Measurements from ENCODE around the gene HSD17B7. TPM values are rescaled to one million over a fixed set of nuclear protein-coding genes. Genes with fewer than 3 reads are reported as not detected.

The HSD17B7 gene
- total and polyA plus RNA-seq, 10 of the 15 experiments (the other 5 are each of a cell fraction or from before 2014, with no cell fraction given) = 32.9 to 88.1 (median 36.3) TPM

- no peak for TF ChIP-seq CEBPB (IDR thresholded peaks at IDR 0.05; ENCODE audit: borderline replicate concordance in 1 of 2, low read depth in 2 of 2, low read length in 2 of 2)
- TF ChIP-seq ESRRA (IDR thresholded peaks at IDR 0.05; ENCODE audit: low read length) = no peak
- TF ChIP-seq GATAD2B (conservative IDR thresholded peaks at IDR 0.05; ENCODE audit: low read depth) = no peak
- TF ChIP-seq, protein P1, sequence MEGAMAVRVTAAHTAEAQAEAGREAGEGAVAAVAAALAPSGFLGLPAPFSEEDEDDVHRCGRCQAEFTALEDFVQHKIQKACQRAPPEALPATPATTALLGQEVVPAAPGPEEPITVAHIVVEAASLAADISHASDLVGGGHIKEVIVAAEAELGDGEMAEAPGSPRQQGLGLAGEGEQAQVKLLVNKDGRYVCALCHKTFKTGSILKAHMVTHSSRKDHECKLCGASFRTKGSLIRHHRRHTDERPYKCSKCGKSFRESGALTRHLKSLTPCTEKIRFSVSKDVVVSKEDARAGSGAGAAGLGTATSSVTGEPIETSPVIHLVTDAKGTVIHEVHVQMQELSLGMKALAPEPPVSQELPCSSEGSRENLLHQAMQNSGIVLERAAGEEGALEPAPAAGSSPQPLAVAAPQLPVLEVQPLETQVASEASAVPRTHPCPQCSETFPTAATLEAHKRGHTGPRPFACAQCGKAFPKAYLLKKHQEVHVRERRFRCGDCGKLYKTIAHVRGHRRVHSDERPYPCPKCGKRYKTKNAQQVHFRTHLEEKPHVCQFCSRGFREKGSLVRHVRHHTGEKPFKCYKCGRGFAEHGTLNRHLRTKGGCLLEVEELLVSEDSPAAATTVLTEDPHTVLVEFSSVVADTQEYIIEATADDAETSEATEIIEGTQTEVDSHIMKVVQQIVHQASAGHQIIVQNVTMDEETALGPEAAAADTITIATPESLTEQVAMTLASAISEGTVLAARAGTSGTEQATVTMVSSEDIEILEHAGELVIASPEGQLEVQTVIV (IDR thresholded peaks at IDR 0.05; ENCODE audit: borderline replicate concordance, partially characterized antibody) = no peak
- TF ChIP-seq WRNIP1 (IDR thresholded peaks at IDR 0.05; ENCODE audit: borderline replicate concordance, low read depth, low read length) = no peak
- TF ChIP-seq GABPA (IDR thresholded peaks at IDR 0.05; ENCODE audit: low read depth) = no peak
- no peak for TF ChIP-seq ZBTB40 (IDR thresholded peaks at IDR 0.05; ENCODE audit: borderline replicate concordance)
- peak; percentile 81 to 83 (median 82) for TF ChIP-seq CTCF (IDR thresholded peaks at IDR 0.05 in 2 of 3, conservative IDR thresholded peaks at IDR 0.05 in 1 of 3; ENCODE audit: control insufficient read depth in 2 of 3, extremely low read depth in 1 of 3, insufficient read depth in 1 of 3, low read depth in 3 of 3, low read length in 3 of 3)
- TF ChIP-seq MEF2B (IDR thresholded peaks at IDR 0.05; ENCODE audit: partially characterized antibody, poor library complexity, severe bottlenecking) = peak; percentile 12
- TF ChIP-seq, protein P2, sequence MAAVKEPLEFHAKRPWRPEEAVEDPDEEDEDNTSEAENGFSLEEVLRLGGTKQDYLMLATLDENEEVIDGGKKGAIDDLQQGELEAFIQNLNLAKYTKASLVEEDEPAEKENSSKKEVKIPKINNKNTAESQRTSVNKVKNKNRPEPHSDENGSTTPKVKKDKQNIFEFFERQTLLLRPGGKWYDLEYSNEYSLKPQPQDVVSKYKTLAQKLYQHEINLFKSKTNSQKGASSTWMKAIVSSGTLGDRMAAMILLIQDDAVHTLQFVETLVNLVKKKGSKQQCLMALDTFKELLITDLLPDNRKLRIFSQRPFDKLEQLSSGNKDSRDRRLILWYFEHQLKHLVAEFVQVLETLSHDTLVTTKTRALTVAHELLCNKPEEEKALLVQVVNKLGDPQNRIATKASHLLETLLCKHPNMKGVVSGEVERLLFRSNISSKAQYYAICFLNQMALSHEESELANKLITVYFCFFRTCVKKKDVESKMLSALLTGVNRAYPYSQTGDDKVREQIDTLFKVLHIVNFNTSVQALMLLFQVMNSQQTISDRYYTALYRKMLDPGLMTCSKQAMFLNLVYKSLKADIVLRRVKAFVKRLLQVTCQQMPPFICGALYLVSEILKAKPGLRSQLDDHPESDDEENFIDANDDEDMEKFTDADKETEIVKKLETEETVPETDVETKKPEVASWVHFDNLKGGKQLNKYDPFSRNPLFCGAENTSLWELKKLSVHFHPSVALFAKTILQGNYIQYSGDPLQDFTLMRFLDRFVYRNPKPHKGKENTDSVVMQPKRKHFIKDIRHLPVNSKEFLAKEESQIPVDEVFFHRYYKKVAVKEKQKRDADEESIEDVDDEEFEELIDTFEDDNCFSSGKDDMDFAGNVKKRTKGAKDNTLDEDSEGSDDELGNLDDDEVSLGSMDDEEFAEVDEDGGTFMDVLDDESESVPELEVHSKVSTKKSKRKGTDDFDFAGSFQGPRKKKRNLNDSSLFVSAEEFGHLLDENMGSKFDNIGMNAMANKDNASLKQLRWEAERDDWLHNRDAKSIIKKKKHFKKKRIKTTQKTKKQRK (IDR thresholded peaks at IDR 0.05; ENCODE audit: low read depth, low read length) = no peak
- TF ChIP-seq MEF2A (IDR thresholded peaks at IDR 0.05; ENCODE audit: insufficient read depth, low read depth, low read length) = 0 out of 2 replicates have a peak, but pooled peaks have one; percentile 14
- TF ChIP-seq HDAC6 (IDR thresholded peaks at IDR 0.05; ENCODE audit: unreplicated experiment) = no peak
- no peak for TF ChIP-seq YY1 (IDR thresholded peaks at IDR 0.05; ENCODE audit: low read depth, low read length)
Measured at GRCh38 chr1:162847839-162848453, 57.4 kb downstream of the HSD17B7 start (continued).

Data from GM12878 (cell line).